ENCODE results near the gene CYP4F8.

- TF ChIP-seq CTCF (IDR thresholded peaks at IDR 0.05) (no peak), POLR2A (IDR thresholded peaks at IDR 0.05) (no peak)
Observed at GRCh38 chr19:15576526-15577156, 38.4 kb upstream of the CYP4F8 start.

All from Peyer's patch (tissue), 4 donors.